ENCODE results near the gene MLXIP.
"Not testable (repeated sequence)": the region's sequence is repeated elsewhere in the genome, so short reads cannot be mapped to it uniquely, and the experiment has no call there.

MLXIP gene

DNA sequence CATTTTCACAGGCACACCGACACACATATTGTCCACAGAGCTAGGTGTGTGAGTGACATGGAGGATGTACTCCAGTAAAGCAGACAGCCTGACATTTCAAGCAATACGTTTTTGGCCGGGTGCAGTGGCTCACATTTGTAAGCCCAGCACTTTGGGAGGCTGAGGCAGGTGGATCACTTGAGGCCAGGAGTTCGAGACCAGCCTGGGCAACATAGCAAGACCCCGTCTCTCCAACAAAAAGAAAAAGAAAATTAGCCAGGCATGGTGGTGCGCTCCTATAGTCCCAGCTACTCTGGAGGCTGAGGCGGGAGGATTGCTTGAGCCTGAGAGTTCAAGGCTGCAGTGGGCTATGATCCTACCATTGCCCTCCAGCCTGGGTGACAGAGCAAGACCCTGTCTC is 22.1 kb upstream of the MLXIP start:
- DNase-seq = not testable (repeated sequence)

DNA sequence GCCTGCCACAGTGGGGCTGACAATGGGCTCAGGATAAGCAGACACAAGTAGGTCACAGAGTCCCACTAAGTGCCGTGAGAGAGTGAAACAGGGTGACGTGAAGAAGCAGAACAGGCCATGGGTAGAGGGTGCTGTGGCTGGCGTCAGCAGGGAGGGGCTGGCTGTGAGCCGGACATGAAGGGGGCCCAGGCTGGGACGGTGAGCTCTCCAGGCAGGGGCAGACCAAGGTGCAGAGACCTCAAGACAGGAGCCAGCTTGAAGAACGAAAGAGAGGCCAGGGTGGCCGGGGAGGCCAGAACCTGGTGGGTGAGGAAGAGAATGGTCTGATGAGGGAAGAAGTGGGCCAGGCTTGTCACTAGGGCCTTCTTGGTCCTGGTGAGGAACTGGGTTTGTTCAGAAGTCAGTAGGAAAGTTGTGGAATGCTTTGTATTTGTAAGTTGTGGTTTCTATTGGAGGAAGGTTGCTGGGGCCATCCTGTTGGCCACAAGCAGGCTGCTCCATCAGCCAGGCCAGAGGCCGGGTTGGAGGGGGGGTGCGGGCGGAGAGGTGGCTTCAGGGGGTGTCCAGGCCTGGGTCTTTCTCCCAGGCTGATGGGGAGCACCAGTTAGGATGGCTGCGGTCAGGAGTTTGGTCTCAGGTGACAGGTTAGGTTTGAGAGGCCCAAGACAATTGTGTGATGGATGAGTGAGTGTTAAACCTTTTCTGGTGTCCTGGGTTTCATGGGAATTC is 21.4 kb upstream of the MLXIP start:
- DNase-seq = no peak

- no peak for DNase-seq
Observed at GRCh38 chr12:122057769-122058168, 20.8 kb upstream of the MLXIP start.

- no peak for DNase-seq
Observed at GRCh38 chr12:122058549-122059149, 19.9 kb upstream of the MLXIP start.

DNA sequence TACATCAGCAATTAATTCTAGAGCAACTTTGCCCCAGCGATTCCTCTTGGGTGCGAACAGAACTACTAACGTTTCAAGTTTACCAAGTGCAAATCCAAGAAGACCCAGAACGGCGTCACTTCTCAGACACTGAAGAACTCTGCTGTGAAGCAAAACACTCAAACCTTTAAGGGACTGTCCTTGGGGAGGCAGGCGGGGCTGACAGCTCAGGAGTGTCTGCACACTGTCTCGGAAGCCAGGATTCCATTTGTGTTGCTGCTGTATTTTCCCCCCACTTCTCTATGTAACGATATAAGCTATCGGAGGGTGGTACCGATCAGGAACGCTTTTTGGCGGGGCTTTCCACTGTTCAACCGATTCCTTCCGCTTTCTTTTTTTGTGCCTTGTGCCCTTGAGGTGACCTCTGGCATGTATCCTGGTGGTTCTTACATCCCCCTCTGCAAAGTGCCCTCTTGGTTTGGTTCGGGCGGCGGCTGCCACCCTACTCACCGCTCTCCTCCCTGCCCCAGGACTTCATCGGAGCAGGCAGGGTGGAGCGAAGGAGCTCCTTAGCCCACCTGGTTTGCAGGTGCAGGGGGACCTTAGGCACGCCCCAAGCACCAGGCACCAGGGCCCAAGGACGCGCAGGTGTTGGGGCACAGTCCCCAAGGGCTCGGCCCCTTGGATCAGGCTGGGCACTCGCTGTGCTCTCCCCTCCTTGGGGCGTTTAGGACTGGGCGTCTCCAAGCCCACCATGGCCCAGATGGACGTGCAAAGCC is 19.2 kb upstream of the MLXIP start:
- no peak for DNase-seq

- no peak for DNase-seq
Observed at GRCh38 chr12:122060081-122060501, 18.5 kb upstream of the MLXIP start.

DNA sequence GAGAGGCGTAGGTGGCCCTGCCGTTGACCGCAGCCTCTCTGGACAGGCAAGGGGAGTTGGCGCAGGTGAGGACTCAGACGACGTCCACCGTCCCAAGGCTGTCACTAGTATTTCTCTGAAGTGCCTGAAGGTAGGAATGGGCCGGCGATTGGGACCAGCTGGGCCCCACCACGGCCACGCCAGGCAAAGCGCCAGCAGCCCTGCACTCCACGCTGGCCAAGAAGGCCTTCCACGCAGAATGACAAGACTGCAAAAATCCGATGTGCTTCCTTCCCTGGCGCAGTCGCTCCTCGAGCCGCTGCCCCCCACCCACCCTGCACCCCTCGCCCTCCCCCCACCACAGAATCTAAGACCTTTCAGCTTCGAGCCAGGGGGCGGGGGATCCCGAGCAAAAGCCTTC is 17.3 kb upstream of the MLXIP start:
- DNase-seq = no peak

DNA sequence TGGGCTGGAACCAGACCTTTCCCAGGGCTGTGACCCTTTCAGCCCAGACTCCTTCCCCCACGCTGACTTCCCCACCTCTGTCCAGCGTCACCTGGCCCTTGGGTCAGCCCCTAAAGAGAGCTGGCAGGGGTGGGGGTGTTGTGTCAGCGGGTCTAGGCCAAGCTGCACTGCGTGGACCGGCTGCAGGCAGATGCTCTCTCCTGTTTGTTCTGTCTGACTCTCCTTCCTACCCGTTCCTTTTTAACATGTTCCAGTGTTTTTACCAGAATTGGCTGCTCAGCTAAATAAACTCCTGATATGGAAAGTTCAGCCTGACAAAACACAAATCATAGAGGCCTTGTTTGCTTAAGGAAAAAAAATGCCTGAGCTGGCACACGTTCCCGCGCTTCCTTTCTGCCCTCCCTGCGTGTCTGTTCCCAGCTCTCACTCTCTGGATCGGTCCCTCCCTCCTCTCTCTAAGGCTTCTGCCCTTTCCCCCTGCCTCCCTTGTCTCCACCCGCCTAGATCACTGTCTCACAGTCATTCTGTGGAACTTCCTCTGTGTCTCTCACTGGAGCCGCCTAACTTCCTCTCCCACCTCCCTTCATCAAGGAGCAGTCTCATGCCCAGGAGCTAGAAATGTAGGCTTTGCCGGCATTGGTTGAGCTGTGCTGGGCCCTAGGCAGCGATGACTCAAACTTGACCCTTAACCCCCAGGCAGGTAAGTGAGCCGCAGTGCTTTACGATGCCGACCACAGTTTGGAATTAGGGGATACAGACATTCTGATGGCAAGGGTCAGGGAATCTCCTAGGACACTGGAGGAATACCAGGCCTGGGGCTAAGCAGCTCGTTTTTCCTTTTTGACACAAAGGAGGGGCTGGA is 15.5 kb upstream of the MLXIP start:
- peak; percentile 15 for DNase-seq

DNA sequence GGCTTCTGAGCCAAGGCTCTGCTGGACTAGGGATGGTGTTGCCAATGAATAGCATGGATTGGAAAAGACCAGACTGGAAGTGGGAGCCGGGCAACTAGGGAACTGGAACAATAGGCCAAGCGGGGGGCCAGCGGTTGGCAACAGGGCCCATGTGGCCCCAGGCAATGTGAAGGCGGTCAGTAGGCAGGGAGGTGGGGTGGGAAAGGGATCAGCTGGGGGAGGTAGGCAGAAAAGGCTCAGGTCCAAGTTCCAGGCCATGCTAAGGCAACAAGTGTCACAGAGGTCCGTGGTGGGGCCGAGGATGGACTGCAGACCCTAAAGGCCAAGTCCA is 14.9 kb upstream of the MLXIP start:
- DNase-seq = no peak

GRCh38 chr12:122064025-122064777 is 14.4 kb upstream of the MLXIP start:
- peak; percentile 51 for DNase-seq

DNA sequence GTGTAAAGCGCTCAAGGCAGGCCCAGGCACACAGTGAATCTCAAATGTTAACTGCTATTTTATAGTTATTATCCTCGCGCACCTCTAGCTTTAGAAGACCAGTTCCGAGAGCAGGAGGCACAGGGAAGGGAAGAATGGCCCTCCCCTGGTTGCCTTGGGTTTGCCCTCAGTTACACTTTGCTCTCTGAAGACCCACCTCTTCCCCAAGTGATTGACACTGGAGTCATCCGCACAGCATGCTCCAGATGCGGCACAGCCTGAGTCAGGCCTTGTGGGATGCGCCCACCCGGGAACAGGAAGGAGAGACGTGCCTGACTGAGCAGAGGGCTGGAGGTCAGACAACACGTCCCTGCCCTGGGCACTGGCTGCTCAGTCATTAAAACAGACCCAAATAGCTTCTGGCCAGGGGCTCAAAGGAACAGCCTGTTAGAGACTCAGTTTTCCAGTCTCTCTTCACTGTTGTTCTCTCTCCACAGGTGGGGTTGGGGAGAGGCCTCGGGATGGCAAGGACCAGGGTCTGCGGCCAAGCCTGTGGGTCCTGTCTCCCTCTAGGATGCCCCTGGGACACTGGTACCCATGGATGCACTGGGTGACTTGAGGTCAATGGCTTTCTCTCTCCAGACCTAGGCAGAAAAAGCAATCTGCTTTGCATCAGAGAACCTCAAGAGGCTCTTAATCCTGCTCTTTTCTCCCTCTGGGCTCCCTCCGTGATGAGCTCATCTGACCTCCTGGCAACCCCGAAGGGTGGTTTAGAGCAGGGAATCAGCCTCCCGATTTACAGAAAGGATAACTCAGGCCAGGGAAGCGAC is 13.6 kb upstream of the MLXIP start:
- peak; percentile 93 for DNase-seq

DNA sequence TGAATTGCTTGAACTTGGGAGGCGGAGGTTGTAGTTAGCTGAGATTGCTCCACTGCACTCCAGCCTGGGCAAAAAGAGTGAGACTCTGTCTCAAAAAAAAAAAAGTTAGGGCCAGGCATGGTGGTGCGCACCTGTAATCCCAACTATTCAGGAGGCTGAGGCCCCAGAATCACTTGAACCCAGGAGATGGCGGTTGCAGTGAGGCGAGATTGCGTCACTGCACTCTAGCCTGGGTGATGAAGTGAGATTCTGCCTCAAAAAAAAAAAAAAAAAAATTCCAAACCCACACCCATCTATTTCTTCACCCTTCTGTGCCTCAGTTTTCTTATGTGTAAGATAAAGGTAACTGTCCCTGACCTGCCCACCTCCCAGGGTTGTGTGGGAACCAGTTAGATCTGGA is 11.0 kb upstream of the MLXIP start:
- DNase-seq = no peak

DNA sequence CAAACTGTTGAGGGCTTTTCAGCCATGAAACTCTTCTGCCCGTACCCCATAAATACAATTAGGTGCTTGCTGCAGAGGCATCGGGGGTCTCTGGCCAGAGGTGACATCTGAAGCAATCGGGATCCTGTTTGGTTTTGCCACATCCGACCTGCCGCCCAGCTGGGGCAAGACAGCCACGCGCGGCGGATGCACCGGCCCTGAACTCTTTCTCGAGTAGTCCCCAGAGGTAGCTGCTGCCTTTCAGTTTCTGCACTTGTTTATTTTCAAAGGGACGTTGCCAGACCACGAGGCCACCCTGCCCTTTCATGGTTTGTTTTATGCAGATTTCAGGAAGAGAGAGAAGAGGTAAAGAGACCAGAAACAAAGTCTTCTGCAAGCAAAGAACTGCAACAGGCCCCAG is 10.6 kb upstream of the MLXIP start:
- DNase-seq = peak; percentile 39

DNA sequence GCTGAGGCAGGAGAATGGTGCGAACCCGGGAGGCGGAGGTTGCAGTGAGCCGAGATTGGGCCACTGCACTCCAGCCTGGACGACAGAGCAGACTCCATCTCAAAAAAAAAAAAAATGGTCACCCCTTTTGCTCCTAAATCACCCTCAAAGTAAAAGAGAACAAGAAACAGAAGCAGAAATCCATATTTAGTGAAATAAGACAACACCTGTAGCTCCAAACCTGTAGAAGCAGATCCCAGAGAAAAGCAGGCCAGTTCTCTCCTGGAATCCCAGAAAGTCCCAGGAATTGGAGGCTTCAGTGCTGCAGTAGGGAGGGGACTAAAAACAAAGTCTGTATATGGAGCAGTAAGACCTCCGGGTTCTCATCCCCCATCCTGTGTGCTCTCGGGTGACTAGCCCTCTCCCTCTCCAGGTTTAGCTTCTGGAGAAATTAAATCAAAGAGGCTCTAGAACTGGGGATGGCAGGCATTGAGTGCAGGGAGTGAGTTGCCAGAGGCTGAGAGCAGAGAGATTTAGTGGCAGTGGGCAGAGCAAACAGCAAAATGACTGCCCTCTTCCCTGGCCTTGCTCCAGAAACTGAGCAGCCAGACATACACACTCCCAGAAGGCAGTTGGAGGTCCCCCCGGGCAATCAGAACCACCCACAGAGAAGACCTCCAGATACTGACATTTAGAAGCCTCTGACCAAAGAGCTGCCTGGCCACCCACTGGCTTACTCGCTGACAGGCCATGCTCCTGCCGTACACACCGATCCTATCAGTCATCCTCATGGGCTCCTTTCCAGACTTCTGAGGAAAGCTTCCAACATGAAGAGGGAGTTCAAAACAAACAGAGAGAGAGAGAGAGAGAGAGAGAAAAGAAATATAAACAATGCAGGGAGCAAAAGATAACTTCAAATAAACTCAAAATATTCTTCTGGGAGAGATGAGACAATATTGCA is 6.3 kb upstream of the MLXIP start:
- DNase-seq = peak; percentile 88

GRCh38 chr12:122073815-122074214 is 4.7 kb upstream of the MLXIP start:
- no peak for DNase-seq

GRCh38 chr12:122076743-122077495 is 1.6 kb upstream of the MLXIP start:
- DNase-seq = no peak

GRCh38 chr12:122079033-122079531 is 526 bp downstream of the MLXIP start:
- DNase-seq = no peak

DNA sequence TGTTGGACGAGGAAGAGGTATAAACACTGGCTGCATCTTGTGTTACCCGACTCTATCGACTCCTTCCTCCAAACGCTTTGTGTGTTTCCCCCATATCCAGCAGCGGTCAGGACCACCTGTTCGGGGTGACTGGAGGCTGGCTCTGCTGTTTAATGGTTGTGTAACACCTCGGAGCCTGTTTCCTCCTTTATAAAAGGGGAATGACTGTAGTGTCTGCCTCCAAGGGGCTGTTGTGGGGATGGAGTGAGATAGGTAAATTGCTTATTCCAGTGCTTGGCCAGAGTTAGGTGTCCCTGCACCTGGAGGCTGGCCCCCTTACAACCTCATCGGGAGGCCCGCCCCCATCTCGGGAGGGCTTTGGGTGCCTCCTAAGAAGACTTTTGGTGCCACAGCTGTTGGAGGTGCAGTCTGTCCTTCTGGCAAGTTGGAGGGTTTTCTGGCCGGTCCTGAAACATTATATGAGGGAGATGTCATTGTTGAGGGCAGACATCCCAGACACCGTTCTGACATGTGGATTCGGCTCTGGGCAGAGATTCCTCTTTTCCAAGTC is 1.1 kb downstream of the MLXIP start:
- DNase-seq = peak; percentile 29
